Measurements from ENCODE around the gene SMIM41. TPM values are rescaled to one million over a fixed set of nuclear protein-coding genes. Genes with fewer than 3 reads are reported as not detected.

SMIM41 gene
- polyA plus RNA-seq, 2 of the 4 experiments (the other 2 are of a cell fraction): not detected

DNA sequence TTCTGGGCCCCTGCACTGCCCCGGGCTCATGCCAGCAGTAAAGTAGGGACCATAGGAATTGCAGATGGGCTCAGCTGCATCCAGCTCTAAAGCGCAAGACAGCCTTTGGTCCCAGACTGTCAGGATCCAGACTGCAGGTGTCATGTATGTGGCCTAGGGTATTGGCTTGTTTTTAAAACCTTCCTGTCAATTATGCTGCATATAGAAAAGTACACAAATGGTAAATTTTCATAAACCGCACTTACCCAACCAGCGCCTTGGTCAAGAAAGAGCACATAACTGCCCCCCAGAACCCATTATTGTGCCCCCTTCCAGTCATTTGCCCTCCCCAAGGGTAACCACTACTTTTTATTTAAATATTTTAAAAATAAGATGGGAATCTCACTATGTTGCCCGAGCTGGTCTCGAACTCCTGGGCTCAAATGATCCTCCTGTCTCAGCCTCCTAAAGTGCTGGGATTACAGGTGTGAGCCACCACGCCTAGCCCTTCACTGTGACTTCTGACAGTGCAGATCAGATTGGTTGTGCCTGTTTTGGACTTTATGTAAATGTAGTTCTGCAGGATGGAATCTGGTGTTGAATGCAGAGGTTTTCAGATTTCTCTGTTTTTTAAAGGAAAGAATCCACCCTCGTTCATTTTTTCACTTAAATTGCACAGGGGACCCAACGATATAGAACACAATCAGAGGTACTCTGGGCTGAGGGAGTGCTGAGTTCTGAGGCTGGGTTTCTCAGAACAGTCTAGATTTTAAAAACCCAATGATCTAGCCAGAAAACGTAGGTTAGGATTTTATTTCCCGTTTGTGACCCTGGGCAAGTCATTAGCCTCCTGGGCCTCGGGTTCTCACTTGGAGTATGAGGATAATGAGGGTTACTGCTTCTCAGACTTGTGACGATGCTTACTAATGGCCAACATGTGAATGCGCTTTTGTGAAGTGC lies 21.6 kb upstream of the SMIM41 start (continued):
- TF ChIP-seq, protein P1, sequence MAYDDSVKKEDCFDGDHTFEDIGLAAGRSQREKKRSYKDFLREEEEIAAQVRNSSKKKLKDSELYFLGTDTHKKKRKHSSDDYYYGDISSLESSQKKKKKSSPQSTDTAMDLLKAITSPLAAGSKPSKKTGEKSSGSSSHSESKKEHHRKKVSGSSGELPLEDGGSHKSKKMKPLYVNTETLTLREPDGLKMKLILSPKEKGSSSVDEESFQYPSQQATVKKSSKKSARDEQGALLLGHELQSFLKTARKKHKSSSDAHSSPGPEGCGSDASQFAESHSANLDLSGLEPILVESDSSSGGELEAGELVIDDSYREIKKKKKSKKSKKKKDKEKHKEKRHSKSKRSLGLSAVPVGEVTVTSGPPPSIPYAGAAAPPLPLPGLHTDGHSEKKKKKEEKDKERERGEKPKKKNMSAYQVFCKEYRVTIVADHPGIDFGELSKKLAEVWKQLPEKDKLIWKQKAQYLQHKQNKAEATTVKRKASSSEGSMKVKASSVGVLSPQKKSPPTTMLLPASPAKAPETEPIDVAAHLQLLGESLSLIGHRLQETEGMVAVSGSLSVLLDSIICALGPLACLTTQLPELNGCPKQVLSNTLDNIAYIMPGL (CRISPR knock-in tag; IDR thresholded peaks at IDR 0.05; ENCODE audit: borderline replicate concordance): peak; percentile 80; the same call in 1 of the 2 replicates
- TF ChIP-seq SREBF2 (IDR thresholded peaks at IDR 0.05) (no peak), POLR2AphosphoS2 (conservative IDR thresholded peaks at IDR 0.05; ENCODE audit: low read length) (peak; percentile 91; the same call in 1 of the 2 replicates), MAZ (IDR thresholded peaks at IDR 0.05; ENCODE audit: borderline replicate concordance, low read depth, low read length) (no peak), TFCP2L1 (CRISPR knock-in tag; IDR thresholded peaks at IDR 0.05) (peak; percentile 34; the same call in 1 of the 2 replicates), EHF (CRISPR knock-in tag; IDR thresholded peaks at IDR 0.05) (no peak; the same call in 1 of the 2 replicates), MYC (IDR thresholded peaks at IDR 0.05; ENCODE audit: borderline replicate concordance, low read length) (no peak), ZFP36 (IDR thresholded peaks at IDR 0.05; ENCODE audit: borderline replicate concordance, partially characterized antibody) (no peak), FOSB (CRISPR knock-in tag; IDR thresholded peaks at IDR 0.05) (peak; percentile 67; the same call in 1 of the 2 replicates), HOXA7 (CRISPR knock-in tag; IDR thresholded peaks at IDR 0.05) (peak; percentile 92; the same call in 1 of the 2 replicates), HOXB13 (CRISPR knock-in tag; IDR thresholded peaks at IDR 0.05; ENCODE audit: low read depth) (no peak), REST (IDR thresholded peaks at IDR 0.05) (peak; percentile 53), EP300 (IDR thresholded peaks at IDR 0.05) (no peak), RFX5 (IDR thresholded peaks at IDR 0.05) (no peak), JUNB (IDR thresholded peaks at IDR 0.05) (no peak), ZNF302 (CRISPR knock-in tag; IDR thresholded peaks at IDR 0.05) (no peak), TP53 (CRISPR knock-in tag; IDR thresholded peaks at IDR 0.05) (peak; percentile 81), FOSL2 (IDR thresholded peaks at IDR 0.05) (no peak), FOSL2 (CRISPR knock-in tag; IDR thresholded peaks at IDR 0.05) (no peak), HDAC2 (IDR thresholded peaks at IDR 0.05) (no peak), CBX2 (IDR thresholded peaks at IDR 0.05; ENCODE audit: borderline replicate concordance, low read depth) (no peak), SMC3 (IDR thresholded peaks at IDR 0.05) (no peak), CBX8 (IDR thresholded peaks at IDR 0.05) (no peak)
- TF ChIP-seq, protein P2, sequence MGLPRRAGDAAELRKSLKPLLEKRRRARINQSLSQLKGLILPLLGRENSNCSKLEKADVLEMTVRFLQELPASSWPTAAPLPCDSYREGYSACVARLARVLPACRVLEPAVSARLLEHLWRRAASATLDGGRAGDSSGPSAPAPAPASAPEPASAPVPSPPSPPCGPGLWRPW (IDR thresholded peaks at IDR 0.05): no peak
- TF ChIP-seq, protein P3, sequence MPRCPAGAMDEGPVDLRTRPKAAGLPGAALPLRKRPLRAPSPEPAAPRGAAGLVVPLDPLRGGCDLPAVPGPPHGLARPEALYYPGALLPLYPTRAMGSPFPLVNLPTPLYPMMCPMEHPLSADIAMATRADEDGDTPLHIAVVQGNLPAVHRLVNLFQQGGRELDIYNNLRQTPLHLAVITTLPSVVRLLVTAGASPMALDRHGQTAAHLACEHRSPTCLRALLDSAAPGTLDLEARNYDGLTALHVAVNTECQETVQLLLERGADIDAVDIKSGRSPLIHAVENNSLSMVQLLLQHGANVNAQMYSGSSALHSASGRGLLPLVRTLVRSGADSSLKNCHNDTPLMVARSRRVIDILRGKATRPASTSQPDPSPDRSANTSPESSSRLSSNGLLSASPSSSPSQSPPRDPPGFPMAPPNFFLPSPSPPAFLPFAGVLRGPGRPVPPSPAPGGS (IDR thresholded peaks at IDR 0.05): no peak
- TF ChIP-seq, protein P4, sequence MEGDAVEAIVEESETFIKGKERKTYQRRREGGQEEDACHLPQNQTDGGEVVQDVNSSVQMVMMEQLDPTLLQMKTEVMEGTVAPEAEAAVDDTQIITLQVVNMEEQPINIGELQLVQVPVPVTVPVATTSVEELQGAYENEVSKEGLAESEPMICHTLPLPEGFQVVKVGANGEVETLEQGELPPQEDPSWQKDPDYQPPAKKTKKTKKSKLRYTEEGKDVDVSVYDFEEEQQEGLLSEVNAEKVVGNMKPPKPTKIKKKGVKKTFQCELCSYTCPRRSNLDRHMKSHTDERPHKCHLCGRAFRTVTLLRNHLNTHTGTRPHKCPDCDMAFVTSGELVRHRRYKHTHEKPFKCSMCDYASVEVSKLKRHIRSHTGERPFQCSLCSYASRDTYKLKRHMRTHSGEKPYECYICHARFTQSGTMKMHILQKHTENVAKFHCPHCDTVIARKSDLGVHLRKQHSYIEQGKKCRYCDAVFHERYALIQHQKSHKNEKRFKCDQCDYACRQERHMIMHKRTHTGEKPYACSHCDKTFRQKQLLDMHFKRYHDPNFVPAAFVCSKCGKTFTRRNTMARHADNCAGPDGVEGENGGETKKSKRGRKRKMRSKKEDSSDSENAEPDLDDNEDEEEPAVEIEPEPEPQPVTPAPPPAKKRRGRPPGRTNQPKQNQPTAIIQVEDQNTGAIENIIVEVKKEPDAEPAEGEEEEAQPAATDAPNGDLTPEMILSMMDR (IDR thresholded peaks at IDR 0.05): no peak
